ENCODE measurements around the gene OLFML3. TPM values are rescaled to one million over a fixed set of nuclear protein-coding genes. Genes with fewer than 3 reads are reported as not detected.

Gene OLFML3, protein sequence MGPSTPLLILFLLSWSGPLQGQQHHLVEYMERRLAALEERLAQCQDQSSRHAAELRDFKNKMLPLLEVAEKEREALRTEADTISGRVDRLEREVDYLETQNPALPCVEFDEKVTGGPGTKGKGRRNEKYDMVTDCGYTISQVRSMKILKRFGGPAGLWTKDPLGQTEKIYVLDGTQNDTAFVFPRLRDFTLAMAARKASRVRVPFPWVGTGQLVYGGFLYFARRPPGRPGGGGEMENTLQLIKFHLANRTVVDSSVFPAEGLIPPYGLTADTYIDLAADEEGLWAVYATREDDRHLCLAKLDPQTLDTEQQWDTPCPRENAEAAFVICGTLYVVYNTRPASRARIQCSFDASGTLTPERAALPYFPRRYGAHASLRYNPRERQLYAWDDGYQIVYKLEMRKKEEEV
- total RNA-seq: 0.28 and 0.45 TPM in 2 replicates

DNA sequence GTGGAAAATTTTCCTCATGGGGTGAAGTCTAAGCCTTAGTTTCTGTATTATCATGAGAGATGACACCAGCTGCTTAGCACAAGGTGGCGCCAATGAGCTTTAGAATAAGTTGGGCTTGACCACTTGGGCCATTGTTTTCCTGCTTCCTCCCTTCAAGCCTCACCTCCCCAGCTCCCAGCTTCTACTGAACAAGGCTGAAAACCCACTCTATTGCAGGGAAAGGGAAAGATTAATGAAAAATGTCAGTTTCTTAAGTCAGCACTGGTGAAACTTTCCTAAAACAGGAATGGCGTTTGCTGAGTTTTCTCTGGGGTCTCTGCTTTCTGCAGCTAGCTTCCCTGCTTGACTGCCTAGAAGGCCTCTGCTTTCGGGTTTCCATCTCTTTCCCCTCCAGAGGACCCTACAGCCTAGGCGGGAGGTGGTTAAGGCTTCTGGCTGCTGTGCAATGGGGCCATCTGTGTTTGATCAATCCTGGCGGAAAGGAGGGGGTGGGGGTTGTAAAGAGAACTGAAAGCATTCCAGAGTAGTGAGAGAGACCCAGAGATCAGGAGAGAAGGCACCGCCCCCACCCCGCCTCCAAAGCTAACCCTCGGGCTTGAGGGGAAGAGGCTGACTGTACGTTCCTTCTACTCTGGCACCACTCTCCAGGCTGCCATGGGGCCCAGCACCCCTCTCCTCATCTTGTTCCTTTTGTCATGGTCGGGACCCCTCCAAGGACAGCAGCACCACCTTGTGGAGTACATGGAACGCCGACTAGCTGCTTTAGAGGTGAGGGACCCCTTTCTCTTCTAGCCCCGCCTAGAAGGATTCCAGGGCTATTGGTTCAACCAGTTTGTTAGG lies at the start of gene OLFML3:
TSS of gene OLFML3 (plus strand) at position 612 of the 840 bp plus-strand sequence. CDS start at position 655, 43 bp downstream.

Other genes starting within 250 kb of the OLFML3 start
- gene PHTF1, start 220.0 kb upstream of the OLFML3 start, total RNA-seq: 33.0 and 35.9 TPM in 2 replicates
- 10.7 and 13.0 TPM in 2 replicates for gene RSBN1, start 167.0 kb upstream of the OLFML3 start, total RNA-seq
- 1.0 and 3.7 TPM in 2 replicates for gene PTPN22, start 107.8 kb upstream of the OLFML3 start, total RNA-seq
- gene BCL2L15, start 91.9 kb upstream of the OLFML3 start, total RNA-seq: 0.09 TPM in 2 replicates
- gene AP4B1, start 74.7 kb upstream of the OLFML3 start, total RNA-seq: 20.7 and 22.7 TPM in 2 replicates
- 2.1 and 2.2 TPM in 2 replicates for gene DCLRE1B, start 74.1 kb upstream of the OLFML3 start, total RNA-seq
- gene HIPK1, start 50.1 kb upstream of the OLFML3 start, total RNA-seq: 24.6 and 26.7 TPM in 2 replicates
- not detected in 2 replicates for gene SYT6, start 174.4 kb downstream of the OLFML3 start, total RNA-seq

Data from endothelial cell of coronary artery (primary cell).